Stimulated activated CD4-positive, alpha-beta T cell treated with anti-CD3 and anti-CD28 coated beads, Interleukin-2, amount 100 ng/mL, for 24 hours (primary cell): ENCODE measurements around the gene ASCL2.
"Not testable (repeated sequence)": the region's sequence is repeated elsewhere in the genome, so short reads cannot be mapped to it uniquely, and the experiment has no call there.

Experiments
- DNase-seq, 2 donors: peaks; one replicate each; pipeline ENCODE4 v3.0.0-alpha.2; 2020

ASCL2 gene

GRCh38 chr11:2259466-2259830, 10.9 kb downstream of the ASCL2 start:
- no peak for DNase-seq

GRCh38 chr11:2258501-2259465, 11.6 kb downstream of the ASCL2 start:
- peak in 1 of 2 donors; percentile 16 for DNase-seq

GRCh38 chr11:2256951-2257700, 13.3 kb downstream of the ASCL2 start:
- DNase-seq, result no peak

GRCh38 chr11:2256293-2256913, 14.0 kb downstream of the ASCL2 start:
- DNase-seq, result no peak

- DNase-seq, result no peak
These were observed 18.4 kb downstream of the ASCL2 start for GRCh38 chr11:2252018-2252417.

- no peak for DNase-seq
These were observed 19.2 kb downstream of the ASCL2 start for GRCh38 chr11:2251138-2251537.

- no peak for DNase-seq
These were observed 19.9 kb downstream of the ASCL2 start for GRCh38 chr11:2250485-2250884.

GRCh38 chr11:2250041-2250440, 20.3 kb downstream of the ASCL2 start:
- DNase-seq, result no peak

- no peak for DNase-seq
These were observed 21.0 kb downstream of the ASCL2 start for GRCh38 chr11:2249189-2249916.

GRCh38 chr11:2248762-2249161, 21.6 kb downstream of the ASCL2 start:
- DNase-seq, result no peak

GRCh38 chr11:2248242-2248641, 22.1 kb downstream of the ASCL2 start:
- DNase-seq, result no peak

GRCh38 chr11:2247496-2247895, 22.9 kb downstream of the ASCL2 start:
- DNase-seq, result no peak

- no peak for DNase-seq
These were observed 29.6 kb downstream of the ASCL2 start for GRCh38 chr11:2240834-2241233.

- no peak for DNase-seq
These were observed 32.7 kb downstream of the ASCL2 start for GRCh38 chr11:2237457-2238238.

- not testable (repeated sequence) for DNase-seq
These were observed 33.8 kb downstream of the ASCL2 start for GRCh38 chr11:2236381-2237134.

GRCh38 chr11:2235588-2236326, 34.6 kb downstream of the ASCL2 start:
- DNase-seq, result no peak

- DNase-seq, result no peak
These were observed 35.4 kb downstream of the ASCL2 start for GRCh38 chr11:2234963-2235362.

GRCh38 chr11:2233693-2234455, 36.5 kb downstream of the ASCL2 start:
- DNase-seq, result no peak

- no peak for DNase-seq
These were observed 40.6 kb downstream of the ASCL2 start for GRCh38 chr11:2229713-2230297.
